GM12878 (cell line): Measurements from ENCODE around the gene CLPTM1. TPM values are rescaled to one million over a fixed set of nuclear protein-coding genes. Genes with fewer than 3 reads are reported as not detected.

Experiments used
- ATAC-seq: fragments of 200-7000 bp; cut with Tn5 transposase; 3 replicates; pipeline ENCODE4 v1.9.1; 2020; ENCODE audit warnings: mild to moderate bottlenecking, moderate library complexity
- BruUV-seq: library from RNA; stranded (reverse); fragments of 400-500 nt; replicated peaks from 2 replicates; lab custom pipeline; 2021; lab: Mats Ljungman, UMichigan
- CTCF ChIA-PET: fragments of 300-600 bp; sonication (Branson Sonifier 250); formaldehyde crosslinking; extraction: SDS; loops from one replicate; lab custom pipeline; 2021; ENCODE audit warnings: inconsistent platforms; lab: Yijun Ruan, JAX
- POLR2A ChIA-PET: fragments of 350-600 bp; formaldehyde crosslinking; extraction: SDS; loops from one replicate; lab custom pipeline; 2021; ENCODE audit warnings: inconsistent platforms; lab: Charles Lee
- RAD21 ChIA-PET: fragments of 300-600 bp; sonication (Branson Sonifier 250); formaldehyde crosslinking; loops from one replicate; lab custom pipeline; 2023; ENCODE audit warnings: antibody characterized with exemption; ENCODE audit not compliant: unreplicated experiment; lab: Charles Lee
- SMC1A ChIA-PET: fragments of 300-600 bp; sonication (Branson Sonifier 250); formaldehyde crosslinking; loops from one replicate; lab custom pipeline; 2023; ENCODE audit not compliant: unreplicated experiment, uncharacterized antibody; lab: Charles Lee
- DNase-seq: peaks from one replicate; pipeline ENCODE4 v3.0.0-alpha.2; 2011; ENCODE audit warnings: low read depth, low spot score
- FAIRE-seq: peaks from 3 replicates; lab custom pipeline; 2011; peaks lifted over from hg19 to GRCh38; lab: Jason Lieb, UNC
- H2AFZ ChIP-seq: 2 replicates; pipeline ENCODE4 v1.6.0; 2011; ENCODE audit warnings: low read depth, low read length, control low read depth; ENCODE audit not compliant: control insufficient read depth
- H3K27ac ChIP-seq: 2 replicates; pipeline ENCODE4 v1.5.1; 2011; ENCODE audit warnings: control low read depth; ENCODE audit not compliant: control insufficient read depth, insufficient read depth
- H3K27me3 ChIP-seq, 2 experiments: replicated peaks in 1 of 2; 2 replicates each; pipeline versions ENCODE4 v1.6.0 to v1.6.1; 2011; ENCODE audit warnings: low read length in 1 of 2; ENCODE audit not compliant: control insufficient read depth in 2 of 2, insufficient read depth in 2 of 2
- H3K36me3 ChIP-seq, 2 experiments: 2 replicates each; pipeline ENCODE4 v1.5.1; 2011; ENCODE audit warnings: low read length in 1 of 2; ENCODE audit not compliant: control insufficient read depth in 2 of 2, insufficient read depth in 2 of 2
- H3K4me1 ChIP-seq: 2 replicates; pipeline ENCODE4 v1.6.1; 2011; ENCODE audit warnings: mild to moderate bottlenecking, low read length, moderate library complexity, mixed read lengths; ENCODE audit not compliant: control insufficient read depth, insufficient read depth
- H3K4me2 ChIP-seq: 2 replicates; pipeline ENCODE4 v1.6.0; 2011; ENCODE audit warnings: control low read depth; ENCODE audit not compliant: control insufficient read depth, insufficient read depth
- H3K4me3 ChIP-seq: fragments of 200-600 bp; sonication (generic); 2 replicates; pipeline ENCODE4 v1.5.1; 2016
- H3K79me2 ChIP-seq: 2 replicates; pipeline ENCODE4 v1.6.0; 2011; ENCODE audit warnings: low read length; ENCODE audit not compliant: control insufficient read depth, insufficient read depth
- H3K9ac ChIP-seq: 2 replicates; pipeline ENCODE4 v1.8.0; 2011; ENCODE audit warnings: low read length, control low read depth, mixed read lengths; ENCODE audit not compliant: control insufficient read depth, insufficient read depth
- H3K9me3 ChIP-seq: replicated peaks from 3 replicates; pipeline ENCODE4 v1.5.1; 2011; ENCODE audit warnings: mild to moderate bottlenecking, low read length; ENCODE audit not compliant: control insufficient read depth, insufficient read depth
- H4K20me1 ChIP-seq: 2 replicates; pipeline ENCODE4 v1.6.0; 2011; ENCODE audit not compliant: control insufficient read depth, insufficient read depth
- CBFB ChIP-seq: IDR thresholded peaks from 2 replicates; pipeline ENCODE4 v1.6.1; 2016; ENCODE audit warnings: antibody characterized with exemption, low read depth
- EP300 ChIP-seq, 2 experiments: fragments of 150-350 bp in 1 of 2; IDR thresholded peaks; 2 replicates each; pipeline ENCODE4 v1.6.1; 2011 to 2012; ENCODE audit warnings: low read depth in 2 of 2, low read length in 2 of 2, borderline replicate concordance in 1 of 2, improper control_type of control experiment in 1 of 2, inconsistent platforms in 1 of 2; ENCODE audit not compliant: control insufficient read depth in 1 of 2
- MTA2 ChIP-seq: fragments of 450-650 bp; IDR thresholded peaks from 2 replicates; pipeline ENCODE4 v1.6.1; 2016; ENCODE audit warnings: low read depth, mild to moderate bottlenecking, moderate library complexity
- NFXL1 ChIP-seq: fragments of 450-650 bp; IDR thresholded peaks from 2 replicates; pipeline ENCODE4 v1.6.1; 2017; ENCODE audit warnings: antibody characterized with exemption, mild to moderate bottlenecking, borderline replicate concordance
- RUNX3 ChIP-seq: IDR thresholded peaks from 2 replicates; pipeline ENCODE4 v1.6.1; 2012; ENCODE audit warnings: low read length, inconsistent platforms
- SMARCA5 ChIP-seq: fragments of 450-650 bp; IDR thresholded peaks from 2 replicates; pipeline ENCODE4 v1.6.1; 2017; ENCODE audit warnings: mild to moderate bottlenecking
- TCF3 ChIP-seq: IDR thresholded peaks from 2 replicates; pipeline ENCODE4 v1.6.1; 2012; ENCODE audit warnings: low read depth, mild to moderate bottlenecking, low read length, borderline replicate concordance; ENCODE audit not compliant: insufficient read depth
- TCF7 ChIP-seq: IDR thresholded peaks from 2 replicates; pipeline ENCODE4 v1.6.1; 2014; ENCODE audit warnings: antibody characterized with exemption, borderline replicate concordance
- WGBS: methylation state at CpG from one replicate; pipeline ENCODE4 v1.1.6; 2016; ENCODE audit warnings: low lambda C conversion rate; ENCODE audit not compliant: insufficient replicate concordance, insufficient coverage; ENCODE audit errors: missing lambda C conversion rate; 5-methylcytosine and 5-hydroxymethylcytosine counted together
- in situ Hi-C: fragments of 300-500 bp; cut with MboI; formaldehyde crosslinking; loops from 9 replicates; pipeline ENCODE4 v1.14.3; 2018; ENCODE audit warnings: mixed read lengths
- intact Hi-C: fragments of 100-400 bp; cut with micrococcal nuclease; formaldehyde crosslinking; loops from one replicate; pipeline ENCODE4 v1.14.2; 2022; ENCODE audit not compliant: unreplicated experiment
- polyA plus RNA-seq, 11 experiments: library from polyadenylated mRNA; depleted of rRNA in 4 of 11; unstranded in 6 of 11; stranded (reverse) in 5 of 11; fragments of >200 nt; fragmentation: Nextera tagmentation in 4 of 11; fragmentation: Illumina TruSeq in 1 of 11; extraction: Ambion mirVana in 4 of 11; extraction: Trizol in 1 of 11; gene quantifications; 1 replicate in 1 of 11; 2 replicates in 10 of 11; pipeline versions ENCODE4 v1.2.1 to v1.2.3, GENCODE V29; 2011 to 2016; ENCODE audit warnings: inconsistent platforms in 2 of 11, missing spikeins in 2 of 11, low read depth in 1 of 11
- total RNA-seq, 4 experiments: library from RNA; depleted of rRNA in 3 of 4; stranded (reverse); fragments of >200 nt in 3 of 4; fragmentation: Illumina TruSeq in 1 of 4; extraction: Trizol in 1 of 4; gene quantifications; 2 replicates each; pipeline versions ENCODE4 v1.2.1 to v1.2.3, GENCODE V29; 2013 to 2021
- TF ChIP-seq, protein P1 (sequence below): IDR thresholded peaks from 2 replicates; pipeline ENCODE4 v1.6.1; 2012; ENCODE audit warnings: low read length, inconsistent platforms

CLPTM1 gene
- total and polyA plus RNA-seq, 10 of the 15 experiments (the other 5 are each of a cell fraction or from before 2014, with no cell fraction given), result 0.42 to 72.6 (median 35.2) TPM

DNA sequence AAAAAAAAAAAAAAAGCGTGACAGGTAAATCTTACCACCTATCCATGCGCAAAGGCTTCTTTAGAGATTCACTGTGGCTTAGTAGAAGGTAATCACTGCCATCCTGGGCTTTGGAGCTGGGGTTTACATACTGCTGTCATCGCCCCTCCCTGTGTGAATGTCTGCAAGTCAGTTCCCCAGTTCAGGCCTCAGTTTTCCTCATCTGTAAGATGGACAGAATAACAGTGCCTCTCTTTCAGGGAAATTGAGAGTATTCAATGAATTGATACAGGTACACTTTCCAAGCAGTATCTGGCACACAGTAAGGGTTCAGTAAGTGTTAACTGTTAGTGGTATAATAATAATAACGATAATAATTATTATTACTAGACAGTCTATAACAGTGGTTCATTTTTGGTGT is 48.3 kb downstream of the CLPTM1 start:
- SMC1A ChIA-PET, result no interaction called here
- POLR2A ChIA-PET, result interaction anchor here (0.6 to 0.7 kb wide), 3 partner anchors 14 to 174 kb away, joined by 3 to 6 read pairs (median 5); no protein-coding TSS in a partner anchor
- Histone ChIP-seq H4K20me1 (no peaks in the 10 kb centered on the region), H3K9me3 (no peaks in the 10 kb centered on the region), H3K4me3 (no peak overlapping the region), H3K9ac (no peak overlapping the region), H3K27ac (no peak overlapping the region), H3K4me2 (0 out of 2 replicates have a peak overlapping the region, but pooled peaks have one; percentile 30), H3K79me2 (peaks cover 12% of the 10 kb centered on the region), H3K4me1 (peaks cover 3% of the 10 kb centered on the region; the same call in 1 of the 2 replicates), H3K27me3 (no peaks in the 10 kb centered on the region), H3K36me3 (peaks cover 2 to 11% of the 10 kb centered on the region in 2 experiments; a peak in 3 of 4 replicates), H2AFZ (no peak overlapping the region)
- in situ Hi-C loops (no loop called here), intact Hi-C loops (no loop called here)
- CTCF ChIA-PET, result interaction anchor here (1.2 kb wide), 1 partner anchor 56 kb away, joined by 3 read pairs; no protein-coding TSS in a partner anchor
- RAD21 ChIA-PET, result interaction anchor here (0.6 kb wide), 1 partner anchor 134 kb away, joined by 3 read pairs; no protein-coding TSS in a partner anchor
- WGBS, result 94% methylated on average over 3 of the region's 4 CpGs
- no peak for FAIRE-seq
- BruUV-seq, result TSS peak; percentile 65
- ATAC-seq, result no peak
- TF ChIP-seq EP300 (IDR thresholded peaks at IDR 0.05; ENCODE audit: borderline replicate concordance in 1 of 2, control insufficient read depth in 1 of 2, low read depth in 2 of 2, low read length in 2 of 2), result no peak
- no peak for TF ChIP-seq CBFB
- TF ChIP-seq, protein P1, sequence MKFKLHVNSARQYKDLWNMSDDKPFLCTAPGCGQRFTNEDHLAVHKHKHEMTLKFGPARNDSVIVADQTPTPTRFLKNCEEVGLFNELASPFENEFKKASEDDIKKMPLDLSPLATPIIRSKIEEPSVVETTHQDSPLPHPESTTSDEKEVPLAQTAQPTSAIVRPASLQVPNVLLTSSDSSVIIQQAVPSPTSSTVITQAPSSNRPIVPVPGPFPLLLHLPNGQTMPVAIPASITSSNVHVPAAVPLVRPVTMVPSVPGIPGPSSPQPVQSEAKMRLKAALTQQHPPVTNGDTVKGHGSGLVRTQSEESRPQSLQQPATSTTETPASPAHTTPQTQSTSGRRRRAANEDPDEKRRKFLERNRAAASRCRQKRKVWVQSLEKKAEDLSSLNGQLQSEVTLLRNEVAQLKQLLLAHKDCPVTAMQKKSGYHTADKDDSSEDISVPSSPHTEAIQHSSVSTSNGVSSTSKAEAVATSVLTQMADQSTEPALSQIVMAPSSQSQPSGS, result no peak
- TF ChIP-seq NFXL1, result no peak
- no peak for DNase-seq

DNA sequence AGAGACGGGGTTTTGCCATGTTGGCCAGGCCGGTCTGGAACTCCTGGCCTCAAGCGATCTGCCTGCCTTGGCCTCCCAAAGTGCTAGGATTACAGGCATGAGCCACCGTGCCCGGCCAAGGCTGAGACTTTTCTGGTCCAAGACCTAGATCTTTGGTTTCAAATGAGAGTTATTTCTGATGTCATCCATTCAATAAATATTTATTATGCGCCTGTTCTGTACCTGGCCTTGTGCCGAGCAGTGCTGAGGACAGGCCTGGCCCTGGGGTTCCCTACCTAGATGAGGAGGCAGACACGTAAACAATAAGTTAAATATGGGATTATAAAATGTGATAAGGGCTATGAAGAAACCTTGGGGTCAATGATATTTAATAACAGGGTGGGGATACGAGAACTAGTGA is 50.6 kb downstream of the CLPTM1 start:
- DNase-seq (no peak), ATAC-seq (no peak), FAIRE-seq (no peak)
- RAD21 ChIA-PET, result no interaction called here
- Histone ChIP-seq H3K9me3 (no peaks in the 10 kb centered on the region), H3K27me3 (no peaks in the 10 kb centered on the region), H2AFZ (no peak overlapping the region), H3K79me2 (peaks cover 12% of the 10 kb centered on the region), H3K9ac (no peak overlapping the region), H3K4me3 (no peak overlapping the region), H3K4me2 (no peak overlapping the region), H3K36me3 (peaks cover 2 to 16% of the 10 kb centered on the region in 2 experiments; a peak in 3 of 4 replicates), H4K20me1 (no peaks in the 10 kb centered on the region), H3K27ac (no peak overlapping the region), H3K4me1 (peaks cover 3% of the 10 kb centered on the region; the same call in 1 of the 2 replicates)
- no TSS peak for BruUV-seq
- no peak for TF ChIP-seq TCF3
- TF ChIP-seq RUNX3, result no peak
- no peak for TF ChIP-seq SMARCA5
- TF ChIP-seq MTA2, result no peak
- no peak for TF ChIP-seq TCF7
- CTCF ChIA-PET, result no interaction called here
- POLR2A ChIA-PET, result interaction anchor here (0.6 kb wide), 1 partner anchor 23 kb away, joined by 4 read pairs; no protein-coding TSS in a partner anchor
- WGBS, result 92% methylated on average over 9 of the region's 9 CpGs
- in situ Hi-C loops, result no loop called here
- intact Hi-C loops, result no loop called here
- SMC1A ChIA-PET, result no interaction called here
